ENCODE measurements around the gene ITGAL.
A peak's percentile ranks its signal among the peaks of the same experiment; 100 is the strongest.
"Not testable (repeated sequence)": the region's sequence is repeated elsewhere in the genome, so short reads cannot be mapped to it uniquely, and the experiment has no call there.

ITGAL gene

GRCh38 chr16:30472328-30472942 lies at the start of gene ITGAL:
Gene ITGAL, plus strand, starts transcription at chr16:30472742. Its CDS starts 96 bp downstream, at chr16:30472838.
- peak in 16 of 56 donors; percentile 1 to 28 (median 11) for DNase-seq

DNA sequence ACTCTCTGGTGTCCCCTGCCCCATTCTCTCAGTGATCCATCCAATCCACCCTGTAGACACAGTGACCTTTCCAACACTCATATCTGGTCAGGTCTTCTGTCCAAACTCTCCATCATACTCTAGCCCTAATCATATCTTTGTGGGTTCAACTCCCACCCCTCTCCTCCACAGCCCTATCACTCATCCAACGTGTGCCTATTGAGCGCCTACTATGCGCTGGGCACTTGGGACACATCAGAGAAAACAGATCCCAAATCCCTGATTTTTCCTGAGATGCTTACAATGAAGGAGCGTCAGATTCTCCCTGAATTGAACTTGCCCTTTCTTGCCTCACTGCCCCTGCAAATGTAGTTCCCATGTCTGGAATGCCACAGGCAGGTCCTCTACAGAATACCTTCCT lies 44.5 kb upstream of the ITGAL start:
- no peak for DNase-seq

DNA sequence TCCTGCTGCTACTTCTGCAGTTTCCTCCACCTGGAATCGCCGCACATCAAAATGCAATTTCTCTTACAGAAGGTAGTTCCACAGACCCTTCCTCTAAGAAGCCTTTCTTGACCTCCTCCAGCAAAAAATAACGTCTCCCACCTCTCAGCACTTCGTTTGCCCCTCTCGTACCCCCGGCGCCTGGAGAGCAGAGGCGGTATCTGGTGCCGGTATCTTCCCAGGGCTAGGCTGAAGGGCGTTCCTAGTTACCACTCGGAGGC lies 43.2 kb upstream of the ITGAL start:
- no peak for DNase-seq

GRCh38 chr16:30429678-30430427 lies 42.7 kb upstream of the ITGAL start, which contains the start of gene DCTPP1:
Gene DCTPP1, minus strand, starts transcription at chr16:30430030. Its CDS starts 50 bp downstream, at chr16:30429980.
- peak; percentile 26 to 96 (median 87) for DNase-seq

DNA sequence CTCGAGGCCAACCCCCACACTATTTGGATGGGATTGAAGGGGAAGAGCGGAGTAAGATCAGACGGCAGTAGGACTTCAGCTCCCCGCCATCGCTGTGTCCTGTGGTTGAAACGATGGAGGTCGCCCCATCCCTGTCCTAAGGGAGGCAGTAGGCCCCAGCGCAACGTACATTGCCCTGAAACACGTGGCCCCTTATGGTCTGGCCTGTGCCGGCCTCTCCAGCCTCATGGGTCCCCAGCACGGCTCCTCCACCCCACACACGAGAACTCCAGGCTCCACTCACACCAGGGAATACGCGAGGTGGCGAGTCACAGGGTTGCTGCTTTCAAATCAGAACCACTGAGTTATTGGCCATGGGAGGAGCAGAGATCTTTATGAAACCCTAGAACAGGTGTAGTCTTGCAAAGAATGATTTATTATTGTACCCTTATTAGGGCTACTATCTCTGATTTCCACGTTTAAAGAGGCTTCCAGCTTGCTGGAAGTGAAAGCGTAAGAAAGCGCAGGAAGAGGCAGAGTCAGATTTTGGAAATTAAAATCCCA lies 42.0 kb upstream of the ITGAL start:
- peak in 10 of 56 donors; percentile 21 to 53 (median 40) for DNase-seq

GRCh38 chr16:30434852-30435251 lies 37.7 kb upstream of the ITGAL start:
- DNase-seq, result no peak

- DNase-seq, result no peak
These were observed 35.0 kb upstream of the ITGAL start for GRCh38 chr16:30437511-30438046.

DNA sequence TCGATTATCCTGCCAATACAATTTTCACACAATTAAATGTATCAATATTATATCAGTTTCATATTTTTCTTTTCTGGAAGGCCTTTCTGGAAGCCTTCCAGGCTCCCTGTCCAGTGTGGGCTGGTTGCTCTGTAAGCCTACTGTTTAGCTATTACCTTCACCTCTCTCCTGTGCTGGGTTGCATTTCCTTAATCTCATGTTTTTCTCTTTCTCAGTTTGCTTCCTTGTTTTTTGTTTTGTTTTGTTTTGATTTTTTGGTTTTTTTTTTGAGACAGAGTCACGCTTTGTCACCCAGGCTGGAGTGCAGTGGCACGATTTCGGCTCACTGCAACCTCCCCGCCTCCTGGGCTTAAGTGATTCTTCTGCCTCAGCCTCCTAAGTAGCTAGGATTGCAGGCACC lies 33.7 kb upstream of the ITGAL start:
- DNase-seq, result no peak

GRCh38 chr16:30439720-30440348 lies 32.7 kb upstream of the ITGAL start:
- no peak for DNase-seq

DNA sequence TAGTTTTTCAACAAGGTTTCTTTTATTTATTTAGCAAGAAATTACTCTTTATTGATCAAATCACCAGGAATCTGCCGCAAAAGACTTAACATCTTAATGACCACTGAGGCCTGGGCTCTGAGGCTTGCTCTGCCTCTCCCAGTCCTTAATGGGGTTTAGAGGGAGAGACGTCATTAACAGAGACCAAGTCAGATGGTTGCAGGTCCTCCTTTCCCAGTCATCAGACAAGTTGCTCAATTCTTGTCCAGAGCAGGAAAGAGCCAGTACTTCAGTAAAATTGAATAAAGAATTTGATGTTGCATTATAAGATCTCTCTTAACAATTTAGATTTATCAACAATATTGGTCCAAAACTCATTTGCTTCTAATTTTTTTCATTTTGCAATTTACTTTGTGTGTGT lies 28.9 kb upstream of the ITGAL start:
- DNase-seq, result no peak

DNA sequence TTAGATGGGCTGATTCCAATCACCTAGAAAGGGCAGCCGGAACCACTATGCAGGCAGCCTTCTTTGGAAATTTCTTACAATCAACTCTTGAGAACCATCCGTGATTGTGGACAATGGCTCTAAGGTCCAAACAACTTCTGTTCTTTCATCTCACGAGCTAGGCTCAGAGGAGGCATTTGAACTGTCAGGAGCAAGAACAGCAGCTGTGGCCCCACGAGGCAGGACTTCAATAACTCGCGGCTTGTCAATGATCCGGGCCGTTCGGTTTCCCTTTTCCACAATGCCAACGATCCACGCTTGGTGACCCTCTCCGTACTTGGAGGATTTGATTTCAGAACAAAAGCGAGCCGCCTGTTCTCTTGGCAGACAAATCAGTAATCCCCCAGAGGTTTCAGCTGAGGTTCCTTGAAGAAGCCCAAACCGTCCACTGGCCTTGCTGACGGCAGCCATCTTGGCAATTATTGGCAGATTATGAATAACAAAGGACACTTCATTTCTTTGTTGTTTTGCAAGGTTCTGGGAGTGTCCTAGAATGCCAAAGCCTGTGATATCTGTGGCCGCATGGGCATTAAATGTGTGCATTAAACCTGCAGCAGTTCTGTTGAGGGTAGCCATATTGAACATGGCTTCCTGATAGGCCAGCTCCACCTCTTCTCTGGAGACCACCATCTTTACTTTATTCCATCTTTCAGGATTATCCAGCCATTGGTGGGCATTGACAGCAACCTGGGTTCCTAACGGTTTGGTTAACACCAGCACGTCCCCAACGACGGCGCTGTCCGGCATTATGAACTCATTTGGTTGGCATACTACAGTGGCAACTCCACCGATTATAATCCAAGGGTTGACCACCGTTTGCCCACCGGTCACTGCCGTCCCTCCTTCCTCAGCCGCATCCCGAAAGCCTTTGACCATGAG lies 28.1 kb upstream of the ITGAL start:
- no peak for DNase-seq

GRCh38 chr16:30445149-30445407 lies 27.5 kb upstream of the ITGAL start:
- no peak for DNase-seq

- peak; percentile 12 to 97 (median 87) for DNase-seq
These were observed 26.9 kb upstream of the ITGAL start, which contains the start of gene SEPHS2 for GRCh38 chr16:30445408-30446202. Gene SEPHS2, minus strand, starts transcription at chr16:30445874. Its CDS starts 147 bp downstream, at chr16:30445727.

DNA sequence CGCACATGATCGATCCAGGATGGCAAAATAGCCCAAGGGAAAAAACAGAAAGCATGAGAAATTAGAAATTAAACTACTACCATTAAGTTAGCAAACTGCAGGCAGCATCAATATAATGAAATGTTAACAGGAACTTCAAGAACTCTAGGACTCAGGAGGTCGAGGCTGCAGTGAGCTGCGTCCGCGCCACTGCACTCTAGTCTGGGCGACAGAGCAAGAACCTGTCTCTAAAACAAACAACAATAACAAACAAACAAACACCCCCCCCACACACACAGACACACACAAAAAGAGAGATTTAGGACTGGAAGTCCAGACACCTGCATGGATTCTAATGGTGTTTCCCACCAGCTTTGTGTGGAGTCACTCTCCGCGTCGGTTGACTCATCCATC lies 26.3 kb upstream of the ITGAL start:
- DNase-seq, result no peak

DNA sequence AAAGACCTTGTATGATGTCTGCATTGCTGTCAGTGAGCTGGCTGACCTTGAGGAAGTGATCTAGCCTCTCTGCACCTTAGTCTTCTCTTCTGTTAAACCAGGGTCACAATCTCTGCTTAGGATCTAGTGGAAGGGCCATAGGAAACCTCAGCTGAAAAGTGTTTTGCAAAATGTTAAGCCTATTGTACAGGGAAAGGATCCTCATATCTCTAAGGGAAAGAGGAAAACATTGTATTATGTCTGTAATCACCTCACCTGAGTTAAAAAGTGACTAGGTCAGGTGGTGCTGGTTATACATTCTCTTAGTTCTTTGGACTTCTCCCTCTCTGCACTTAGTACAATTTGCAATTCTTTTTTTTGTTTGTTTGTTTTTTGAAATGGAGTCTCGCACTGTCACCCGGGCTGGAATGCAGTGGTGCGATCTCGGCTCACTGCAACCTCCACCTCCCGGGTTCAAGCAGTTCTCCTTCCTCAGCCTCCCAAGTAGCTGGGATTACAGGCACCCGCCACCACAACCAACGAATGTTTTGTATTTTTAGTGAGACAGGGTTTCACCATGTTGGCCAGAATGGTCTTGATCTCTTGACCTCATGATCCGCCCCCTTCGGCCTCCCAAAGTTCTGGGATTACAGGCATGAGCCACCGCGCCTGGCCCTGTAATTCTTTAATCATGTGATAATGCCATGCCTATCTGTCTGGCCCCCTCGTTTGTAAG lies 24.9 kb upstream of the ITGAL start:
- DNase-seq, result no peak

DNA sequence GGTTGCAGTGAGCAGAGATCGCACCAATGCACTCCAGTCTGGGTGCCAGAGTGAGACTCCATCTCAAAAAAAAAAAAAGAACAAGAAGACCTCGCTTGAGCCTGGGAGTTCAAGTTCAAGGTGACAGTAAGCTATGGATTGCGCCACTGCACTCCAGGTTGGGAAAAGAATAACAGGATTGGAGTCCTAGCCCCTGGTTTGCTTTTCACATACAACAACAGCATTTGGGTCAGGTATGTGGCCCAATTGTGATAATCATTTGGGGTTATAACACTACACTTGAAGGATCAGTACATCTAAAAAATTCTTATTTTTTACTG lies 23.5 kb upstream of the ITGAL start:
- DNase-seq, result no peak

- DNase-seq, result not testable (repeated sequence)
These were observed 19.6 kb upstream of the ITGAL start for GRCh38 chr16:30452709-30453580.

DNA sequence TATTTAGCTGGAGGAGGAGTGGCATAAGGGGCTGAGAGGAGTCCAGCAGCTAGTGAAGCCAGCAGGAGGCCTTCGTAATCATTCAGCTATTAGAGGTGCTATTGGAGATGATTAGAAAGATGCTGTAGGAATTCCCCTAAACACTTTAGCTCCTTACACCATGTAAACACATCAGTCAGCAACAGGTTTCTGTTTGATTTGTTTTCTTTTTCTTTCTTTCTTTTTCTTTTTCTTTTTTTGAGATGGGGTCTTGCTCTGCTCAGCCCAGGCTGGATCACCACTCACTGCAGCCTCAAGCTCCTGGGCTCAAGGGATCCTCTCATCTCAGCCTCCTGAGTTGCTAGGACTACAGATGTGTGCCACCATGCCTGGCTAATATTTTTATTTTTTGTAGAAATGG lies 16.2 kb upstream of the ITGAL start:
- no peak for DNase-seq

GRCh38 chr16:30457256-30457655 lies 15.3 kb upstream of the ITGAL start:
- no peak for DNase-seq

Data from amygdala (tissue), 56 donors.